ENCODE data around the gene DHX30. TPM values are rescaled to one million over a fixed set of nuclear protein-coding genes. Genes with fewer than 3 reads are reported as not detected.

The DHX30 gene
- polyA plus RNA-seq, 1 of the 3 experiments (the other 2 are of a cell fraction), result 86.3 TPM

- DNase-seq, result no peak
- Histone ChIP-seq H3K4me2 (no peak overlapping the region), H3K9ac (no peak overlapping the region), H3K79me2 (ENCODE audit: insufficient read depth) (peaks cover 100% of the 10 kb centered on the region), H3K4me3 (ENCODE audit: low read depth in 2 of 2, low read length in 1 of 2) (no peak overlapping the region), H3K9me3 (no peaks in the 10 kb centered on the region; the same call in 1 of the 2 replicates), H2AFZ (ENCODE audit: low read depth) (no peak overlapping the region), H3K9me2 (no peaks in the 10 kb centered on the region), H3K36me3 (replicated peaks in 1 of 2; ENCODE audit: control insufficient read depth in 1 of 2, insufficient read depth in 2 of 2, low read length in 1 of 2) (peaks cover 7 to 15% of the 10 kb centered on the region in 2 experiments), H4K20me1 (ENCODE audit: insufficient read depth) (peaks cover 29% of the 10 kb centered on the region), H3K4me1 (ENCODE audit: control insufficient read depth in 1 of 2, insufficient read depth in 2 of 2, low read depth in 1 of 2, low read length in 1 of 2) (no peaks in the 10 kb centered on the region), H3F3A (replicated peaks; ENCODE audit: insufficient read depth) (no peaks in the 10 kb centered on the region), H3K27ac (ENCODE audit: low read depth in 2 of 2, low read length in 1 of 2) (no peak overlapping the region), H3K27me3 (ENCODE audit: insufficient read depth) (no peaks in the 10 kb centered on the region)
- TF ChIP-seq TCF12 (IDR thresholded peaks at IDR 0.05), result no peak
- TF ChIP-seq USF2 (IDR thresholded peaks at IDR 0.05; ENCODE audit: borderline replicate concordance, low read depth, low read length), result no peak
- no peak for TF ChIP-seq CHD2 (IDR thresholded peaks at IDR 0.05; ENCODE audit: low read length, partially characterized antibody)
- ChIA-PET CTCF (interaction anchor here (0.5 to 1.5 kb wide), 3 partner anchors 10 to 767 kb away, joined by 3 to 4 read pairs (median 3); no protein-coding TSS in a partner anchor), POLR2A (no interaction called here)
- 95% methylated on average over 4 of the region's 4 CpGs for whole genome bisulfite sequencing (ENCODE audit: low lambda C conversion rate)
These were observed 36.8 kb upstream of the DHX30 start for GRCh38 chr3:47766186-47766585.

DNA sequence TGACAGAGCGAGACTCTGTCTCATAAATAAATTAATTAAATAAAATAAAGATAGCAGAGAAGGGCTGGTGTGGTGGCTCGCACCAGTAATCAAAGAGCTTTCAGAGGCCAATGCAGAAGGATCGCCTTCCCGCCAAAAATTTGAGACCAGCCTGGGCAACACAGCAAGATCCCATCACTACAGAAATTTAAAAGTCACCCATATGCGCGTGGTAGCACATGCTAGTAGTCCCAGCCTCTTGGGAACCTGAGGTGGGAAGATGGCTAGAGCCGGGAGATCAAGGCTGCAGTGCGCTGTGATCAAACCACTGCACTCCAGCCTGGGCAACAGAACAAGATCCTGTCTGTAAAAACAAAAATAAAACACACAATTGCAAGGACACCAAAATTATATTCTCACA, 30.9 kb upstream of the DHX30 start:
- H2AFZ ChIP-seq (ENCODE audit: low read depth), result no peak overlapping the region
- TF ChIP-seq NRF1 (IDR thresholded peaks at IDR 0.05; ENCODE audit: low read depth, low read length) (no peak), TAF1 (IDR thresholded peaks at IDR 0.05; ENCODE audit: borderline replicate concordance, low read depth, low read length) (no peak), RFX5 (IDR thresholded peaks at IDR 0.05; ENCODE audit: low read length) (no peak), YY1 (IDR thresholded peaks at IDR 0.05; ENCODE audit: low read depth) (no peak), IRF3 (IDR thresholded peaks at IDR 0.05; ENCODE audit: low read depth, low read length) (no peak), MEF2A (IDR thresholded peaks at IDR 0.05; ENCODE audit: borderline replicate concordance, low read depth) (no peak), GATA2 (CRISPR knock-in tag; IDR thresholded peaks at IDR 0.05) (no peak), CHD2 (IDR thresholded peaks at IDR 0.05; ENCODE audit: low read length, partially characterized antibody) (no peak), MXI1 (IDR thresholded peaks at IDR 0.05; ENCODE audit: low read depth, low read length) (no peak), SMC3 (IDR thresholded peaks at IDR 0.05; ENCODE audit: low read depth, low read length) (no peak), ELF1 (IDR thresholded peaks at IDR 0.05) (no peak), POLR2AphosphoS5 (IDR thresholded peaks at IDR 0.05; ENCODE audit: low read depth, low read length) (no peak), RAD21 (IDR thresholded peaks at IDR 0.05; ENCODE audit: low read length) (no peak), FOXJ3 (CRISPR knock-in tag; IDR thresholded peaks at IDR 0.05) (no peak), TCF12 (IDR thresholded peaks at IDR 0.05) (no peak)
- ChIA-PET CTCF (interaction anchor here (1.5 to 2.7 kb wide), 2 partner anchors 9 to 250 kb away, joined by 4 to 8 read pairs; partner anchors contain the start of gene SMARCC1), POLR2A (no interaction called here)
- H3F3A ChIP-seq (replicated peaks; ENCODE audit: insufficient read depth), result peaks cover 10% of the 10 kb centered on the region
- H3K4me3 ChIP-seq (ENCODE audit: low read depth in 2 of 2, low read length in 1 of 2), result no peak overlapping the region
- no peaks in the 10 kb centered on the region; the same call in 1 of the 2 replicates for H3K9me3 ChIP-seq
- H3K4me1 ChIP-seq (ENCODE audit: control insufficient read depth in 1 of 2, insufficient read depth in 2 of 2, low read depth in 1 of 2, low read length in 1 of 2), result no peaks in the 10 kb centered on the region
- H4K20me1 ChIP-seq (ENCODE audit: insufficient read depth), result peaks cover 63% of the 10 kb centered on the region
- H3K4me2 ChIP-seq, result no peak overlapping the region
- H3K27me3 ChIP-seq (ENCODE audit: insufficient read depth), result no peaks in the 10 kb centered on the region
- H3K79me2 ChIP-seq (ENCODE audit: insufficient read depth), result peaks cover 100% of the 10 kb centered on the region
- H3K27ac ChIP-seq (ENCODE audit: low read depth in 2 of 2, low read length in 1 of 2), result no peak overlapping the region
- DNase-seq, result no peak
- H3K9me2 ChIP-seq, result no peaks in the 10 kb centered on the region
- peaks cover 14 to 34% of the 10 kb centered on the region in 2 experiments for H3K36me3 ChIP-seq (replicated peaks in 1 of 2; ENCODE audit: control insufficient read depth in 1 of 2, insufficient read depth in 2 of 2, low read length in 1 of 2)
- WGBS (ENCODE audit: low lambda C conversion rate), result 97% methylated on average over 8 of the region's 8 CpGs
- no peak overlapping the region for H3K9ac ChIP-seq
